Hepatocyte (in vitro differentiated cells): ENCODE results near the gene MCOLN2.

Source experiments
- CTCF ChIP-seq: fragments of 200-600 bp; sonication (generic); IDR thresholded peaks from 2 replicates; pipeline ENCODE4 v1.5.1; 2016; ENCODE audit warnings: antibody characterized with exemption, mild to moderate bottlenecking; ENCODE audit not compliant: poor library complexity
- EZH2 ChIP-seq: fragments of 200-600 bp; sonication (generic); IDR thresholded peaks from 2 replicates; pipeline ENCODE4 v1.6.1; 2016; ENCODE audit warnings: antibody characterized with exemption, mild to moderate bottlenecking, borderline replicate concordance

- TF ChIP-seq CTCF (no peak), EZH2 (no peak)
Measured at GRCh38 chr1:84968865-84969264, 28.0 kb downstream of the MCOLN2 start.
